Left lobe of liver (tissue), 2 donors: ENCODE results near the gene INSYN2B. TPM values are rescaled to one million over a fixed set of nuclear protein-coding genes. Genes with fewer than 3 reads are reported as not detected.

ENCODE experiments used
- ATAC-seq: fragments of 200-7000 bp; cut with Tn5 transposase; one replicate; pipeline ENCODE4 v1.9.1; 2020; ENCODE audit warnings: mild to moderate bottlenecking, moderate library complexity
- DNase-seq: peaks from one replicate; pipeline ENCODE4 v3.0.0-alpha.2; 2020; ENCODE audit warnings: low spot score
- total RNA-seq: library from RNA; stranded (reverse); gene quantifications from one replicate; pipeline ENCODE4 v1.2.1, GENCODE V29; 2021
- donor health status: DM: no; HTN: no; CAD: no; lungs with moderate emphysema.
- donor health status: DM: no; HTN: yes; CAD: no.

The INSYN2B gene
- total RNA-seq = not detected

DNA sequence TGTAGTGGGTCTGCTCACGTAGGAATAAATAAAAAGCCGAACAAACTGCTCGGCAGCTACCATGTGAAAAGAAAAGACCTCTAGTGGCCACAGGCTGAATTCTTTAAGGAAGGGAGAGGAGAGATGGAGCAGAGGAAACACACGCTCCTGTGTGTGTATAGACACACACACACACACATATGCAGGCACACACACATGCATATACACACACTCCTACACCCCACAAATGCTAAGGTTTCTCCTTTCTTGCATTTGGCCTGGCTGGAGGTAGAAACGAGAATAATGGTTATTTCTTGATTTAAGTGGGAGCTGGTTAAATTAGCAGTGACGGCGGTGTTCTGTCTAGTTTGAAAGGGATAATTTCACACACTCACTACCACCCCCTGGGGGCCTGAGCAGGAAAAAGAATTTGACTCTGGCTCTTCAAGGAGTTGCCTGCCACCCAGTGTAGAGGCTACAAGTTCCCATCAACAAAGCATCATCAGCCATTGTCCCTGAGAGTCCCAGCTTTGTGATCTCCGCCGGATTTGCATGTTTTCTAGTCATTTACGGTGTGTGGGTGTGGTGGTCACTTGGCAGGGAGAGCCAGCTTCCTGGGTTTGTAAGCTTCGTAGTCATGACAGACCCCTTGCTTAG, at the start of gene INSYN2B:
INSYN2B (minus strand) TSS at position 78 of the 636 bp plus-strand sequence. CDS start 96,597 bp downstream, outside the sequence.
- ATAC-seq (peak; percentile 92), DNase-seq (no peak)

GRCh38 chr5:170028124-170028523, 47.8 kb upstream of the INSYN2B start:
- ATAC-seq (no peak), DNase-seq (no peak)

- ATAC-seq = no peak
- DNase-seq = no peak
Observed at GRCh38 chr5:170025853-170026252, 45.6 kb upstream of the INSYN2B start.

GRCh38 chr5:170021506-170021905, 41.2 kb upstream of the INSYN2B start:
- no peak for ATAC-seq
- no peak for DNase-seq

DNA sequence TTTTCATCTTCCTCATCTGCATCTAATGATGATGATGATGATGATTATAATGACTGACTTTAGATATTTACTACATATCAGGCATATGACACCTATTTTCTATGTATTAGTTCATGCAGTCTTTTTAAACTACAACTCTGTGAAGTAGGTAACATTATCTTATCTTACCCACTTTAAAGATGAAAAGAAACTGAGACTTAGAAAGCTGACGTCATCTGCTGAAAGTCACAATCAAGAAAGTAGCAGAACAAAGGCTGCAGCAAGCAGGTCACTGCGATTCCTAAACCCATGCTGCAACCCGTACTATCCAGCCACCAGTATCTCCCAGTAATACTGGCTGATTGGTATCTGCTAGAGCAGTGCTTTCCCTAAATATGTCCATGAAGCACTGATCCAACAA, 40.1 kb upstream of the INSYN2B start:
- DNase-seq (no peak), ATAC-seq (no peak)

- ATAC-seq (no peak), DNase-seq (no peak)
Observed at GRCh38 chr5:170012622-170013021, 32.3 kb upstream of the INSYN2B start.

DNA sequence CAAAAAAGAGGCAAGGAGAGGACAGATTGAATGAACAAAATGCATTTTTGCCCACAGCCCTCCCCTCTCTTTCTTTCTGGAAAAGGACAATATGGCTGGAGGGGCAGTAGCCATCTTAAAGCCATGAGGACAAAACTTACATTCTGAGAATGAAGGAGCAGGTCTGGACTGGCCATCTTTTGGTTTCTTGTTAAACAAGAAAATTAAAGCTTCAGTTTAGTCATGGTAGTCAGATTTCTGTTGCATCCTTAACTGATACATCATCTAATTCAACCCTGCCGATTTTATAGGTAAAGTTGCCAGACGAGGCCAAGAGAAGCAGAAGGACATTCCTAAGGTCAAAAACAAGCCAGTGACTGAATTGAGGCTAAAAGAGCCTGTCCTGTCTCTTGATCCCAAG, 31.5 kb upstream of the INSYN2B start:
- ATAC-seq (no peak), DNase-seq (no peak)

GRCh38 chr5:170010595-170010994, 30.3 kb upstream of the INSYN2B start:
- no peak for ATAC-seq
- no peak for DNase-seq

- DNase-seq (no peak), ATAC-seq (no peak)
Observed at GRCh38 chr5:170008376-170008775, 28.1 kb upstream of the INSYN2B start.

DNA sequence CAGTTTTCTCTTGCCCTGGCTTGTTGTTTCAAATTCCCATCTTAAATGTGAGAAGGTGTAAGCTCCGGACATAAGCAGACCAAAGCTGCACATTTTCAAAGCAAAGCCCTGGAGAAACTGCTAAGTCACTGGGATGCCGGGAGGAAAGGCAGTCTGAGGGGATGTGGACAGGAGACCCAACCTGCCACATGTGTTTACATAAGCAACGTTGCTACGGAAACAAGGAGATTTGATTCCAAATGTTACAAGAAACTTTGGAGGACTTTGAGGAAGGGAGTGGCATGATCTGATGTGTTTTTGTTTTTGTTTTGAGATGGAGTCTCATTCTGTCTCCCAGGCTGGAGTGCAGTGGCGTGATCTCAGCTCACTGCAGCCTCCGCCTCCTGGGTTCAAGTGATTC, 25.7 kb upstream of the INSYN2B start:
- no peak for ATAC-seq
- DNase-seq = no peak

DNA sequence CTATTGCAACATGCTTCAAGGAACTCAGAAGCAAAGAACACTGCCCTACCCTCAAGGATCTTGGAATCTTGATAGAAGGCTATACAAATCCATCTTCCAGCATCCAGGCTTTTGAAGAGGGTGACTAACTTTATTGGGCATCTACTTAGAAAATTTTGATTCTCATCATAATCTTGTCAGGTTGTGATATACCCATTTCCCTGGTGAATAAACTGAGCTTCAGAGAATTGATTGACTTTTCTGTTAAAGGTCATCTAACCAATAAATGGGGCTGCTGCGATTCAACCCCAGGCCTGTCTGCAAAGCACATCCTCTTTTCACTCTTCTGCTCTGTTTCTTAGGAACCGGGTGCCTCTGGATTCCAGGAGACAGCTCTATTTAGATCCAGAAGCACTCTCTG, 19.9 kb upstream of the INSYN2B start:
- ATAC-seq (no peak), DNase-seq (no peak)

DNA sequence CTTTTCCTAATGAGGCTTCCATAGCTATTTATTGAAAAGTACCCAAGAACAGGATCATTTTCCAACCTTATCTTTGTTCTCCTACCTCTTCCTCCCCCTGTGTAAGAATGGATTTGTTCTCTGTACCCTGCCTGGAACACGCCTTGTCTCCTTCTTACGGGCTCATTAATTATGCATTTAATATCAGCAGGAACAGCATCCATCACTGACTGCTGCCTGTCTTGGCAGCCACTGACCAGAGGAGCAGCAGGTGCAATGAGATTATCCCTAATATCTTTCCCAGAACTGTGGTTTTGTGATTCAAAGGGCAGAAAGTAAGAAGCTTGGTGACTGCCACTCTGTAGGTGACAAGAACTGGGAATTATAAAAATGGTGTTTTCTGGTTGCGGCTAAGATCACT, 19.3 kb upstream of the INSYN2B start:
- DNase-seq (no peak), ATAC-seq (no peak)

DNA sequence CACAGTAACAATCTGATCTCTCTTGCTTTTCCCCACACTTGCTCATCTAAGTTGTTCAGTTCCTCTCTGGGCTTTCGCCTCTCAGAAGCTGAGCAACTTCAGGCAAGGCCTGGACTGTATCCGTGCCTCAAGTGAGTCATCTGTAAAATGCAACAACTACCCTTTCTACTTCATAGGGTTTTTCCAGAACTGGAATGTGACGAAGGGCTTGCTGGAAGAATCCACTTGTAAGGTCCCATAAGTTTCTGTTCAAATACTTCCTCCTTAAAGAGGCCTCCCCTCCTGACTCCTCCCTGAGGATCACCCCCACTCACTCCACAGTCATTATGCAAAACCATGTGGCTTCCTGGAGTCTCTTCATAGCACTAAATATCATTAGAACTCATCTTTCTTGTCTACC, 17.5 kb upstream of the INSYN2B start:
- ATAC-seq (no peak), DNase-seq (no peak)

DNA sequence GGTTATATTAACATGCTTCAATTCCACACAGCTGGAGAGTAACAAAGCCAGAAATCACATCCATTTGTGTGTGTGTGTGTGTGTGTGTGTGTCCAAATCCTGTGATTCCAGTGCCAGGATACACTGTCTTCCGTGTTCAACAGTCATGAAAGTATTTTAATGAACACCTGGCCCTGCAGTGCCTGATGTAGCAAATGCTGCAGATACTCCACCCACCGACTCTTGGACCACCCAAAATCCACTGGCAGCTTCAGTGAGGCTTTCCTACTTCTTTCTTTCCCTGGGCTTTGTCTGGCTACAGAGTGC, 13.1 kb upstream of the INSYN2B start:
- no peak for DNase-seq
- no peak for ATAC-seq

DNA sequence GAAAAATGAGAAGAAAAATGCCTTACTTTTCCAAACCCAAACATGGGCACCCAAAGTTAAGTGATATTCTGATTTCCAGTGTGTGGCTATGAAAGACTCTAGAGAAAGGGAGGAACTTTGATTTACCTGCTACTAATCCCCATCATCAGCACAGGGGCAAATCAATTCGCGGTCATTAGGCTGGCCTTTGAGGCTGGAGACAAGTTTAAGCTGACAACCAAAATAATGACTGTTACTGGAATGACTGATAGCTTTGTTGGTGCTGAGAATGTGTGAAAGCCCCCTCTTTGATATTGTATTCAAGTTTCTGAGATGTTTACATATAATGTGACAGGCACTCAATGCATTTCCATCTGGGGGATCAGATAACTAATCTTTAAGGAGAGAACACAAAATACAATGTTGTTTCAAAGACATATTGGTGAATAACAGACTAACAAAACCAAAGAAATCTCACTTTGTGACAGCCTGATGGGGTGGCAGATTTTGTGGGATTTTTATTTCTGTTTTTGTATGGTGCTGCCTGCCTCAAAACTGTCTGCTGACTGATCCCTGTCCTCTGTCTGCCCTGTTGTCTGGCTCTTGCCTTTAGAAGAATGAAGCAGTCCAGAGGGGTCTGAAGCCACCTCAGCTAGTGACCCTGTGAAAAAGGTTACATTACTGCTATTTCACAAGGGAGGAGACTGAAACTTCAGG, 12.6 kb upstream of the INSYN2B start:
- ATAC-seq (no peak), DNase-seq (no peak)

GRCh38 chr5:169991115-169991869, 11.0 kb upstream of the INSYN2B start:
- no peak for ATAC-seq
- no peak for DNase-seq

DNA sequence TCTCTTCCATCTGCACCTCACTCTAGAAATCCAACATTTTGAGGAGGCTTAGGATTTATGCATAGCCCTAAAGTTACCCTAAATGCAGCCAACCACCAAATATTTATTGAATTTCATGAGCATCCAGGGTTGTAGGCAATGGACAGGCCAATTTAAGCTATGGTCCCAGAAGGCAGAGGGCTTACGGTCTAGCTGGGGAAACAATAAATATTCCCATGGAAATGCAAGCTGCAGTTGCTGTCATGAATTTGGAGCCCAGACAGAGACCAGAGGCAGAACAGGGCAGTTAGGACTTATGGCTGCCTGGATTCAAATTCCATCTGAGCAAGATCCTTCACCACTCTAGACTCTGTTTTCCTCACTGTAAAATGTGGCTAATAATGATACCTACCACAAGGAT, 9.1 kb upstream of the INSYN2B start:
- DNase-seq (no peak), ATAC-seq (no peak)

- no peak for ATAC-seq
- DNase-seq = no peak
Observed at GRCh38 chr5:169988947-169989346, 8.7 kb upstream of the INSYN2B start.

DNA sequence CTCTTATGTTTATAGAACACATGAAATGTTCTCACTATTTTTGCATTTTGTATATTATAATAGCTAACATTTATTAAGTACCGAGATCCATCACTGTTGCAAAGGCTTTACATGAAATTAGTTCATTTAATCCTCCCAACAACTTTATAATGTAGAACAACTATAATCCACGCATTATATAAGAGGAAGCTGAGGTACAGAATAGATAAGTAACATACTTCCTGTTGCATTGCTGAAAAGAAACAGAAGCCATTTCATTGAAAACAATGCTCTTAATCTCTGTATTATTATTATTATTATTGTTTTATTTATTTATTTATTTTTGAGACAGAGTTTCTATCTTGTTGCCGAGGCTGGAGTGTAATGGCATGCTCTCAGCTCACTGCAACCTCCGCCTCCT, 7.9 kb upstream of the INSYN2B start:
- ATAC-seq = no peak
- DNase-seq = no peak

DNA sequence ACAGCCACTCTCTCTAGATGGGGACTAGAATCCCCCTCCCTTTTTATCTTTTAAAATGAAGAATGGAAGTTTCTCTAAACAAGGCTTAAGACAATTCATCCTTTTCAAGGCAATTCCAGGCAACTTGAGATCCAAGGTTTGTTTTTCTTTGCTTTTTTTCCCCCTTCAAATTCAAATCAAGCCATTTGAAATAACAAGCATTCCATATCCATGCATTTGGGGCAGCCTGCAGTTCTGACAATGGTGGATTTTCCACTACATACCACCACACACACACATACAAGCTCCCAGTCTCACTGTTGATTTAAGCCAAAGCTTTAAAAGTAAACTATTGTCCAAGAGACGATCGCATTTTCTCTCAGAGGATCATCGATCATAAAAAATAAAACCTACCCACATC, 424 bp downstream of the INSYN2B start:
- ATAC-seq = no peak
- no peak for DNase-seq

DNA sequence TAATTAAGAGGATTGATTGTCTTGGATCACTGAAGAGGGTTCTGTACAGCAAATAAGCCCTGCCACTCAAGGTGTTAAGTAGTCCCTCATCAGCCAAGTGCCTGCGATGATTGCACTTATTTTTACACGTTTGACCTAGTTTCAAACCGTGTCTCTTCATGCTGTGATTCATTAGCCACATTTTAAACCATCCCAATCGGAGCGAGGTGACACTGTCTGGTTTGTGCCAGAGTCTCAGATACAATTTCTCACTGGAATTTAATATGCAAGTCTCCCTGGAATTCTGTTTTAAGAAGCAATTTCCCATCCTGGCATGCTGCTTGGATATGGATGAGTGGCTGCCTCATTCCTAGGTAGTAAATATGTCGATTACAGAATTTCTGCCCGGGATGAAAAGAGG, 1.6 kb downstream of the INSYN2B start:
- no peak for DNase-seq
- no peak for ATAC-seq

DNA sequence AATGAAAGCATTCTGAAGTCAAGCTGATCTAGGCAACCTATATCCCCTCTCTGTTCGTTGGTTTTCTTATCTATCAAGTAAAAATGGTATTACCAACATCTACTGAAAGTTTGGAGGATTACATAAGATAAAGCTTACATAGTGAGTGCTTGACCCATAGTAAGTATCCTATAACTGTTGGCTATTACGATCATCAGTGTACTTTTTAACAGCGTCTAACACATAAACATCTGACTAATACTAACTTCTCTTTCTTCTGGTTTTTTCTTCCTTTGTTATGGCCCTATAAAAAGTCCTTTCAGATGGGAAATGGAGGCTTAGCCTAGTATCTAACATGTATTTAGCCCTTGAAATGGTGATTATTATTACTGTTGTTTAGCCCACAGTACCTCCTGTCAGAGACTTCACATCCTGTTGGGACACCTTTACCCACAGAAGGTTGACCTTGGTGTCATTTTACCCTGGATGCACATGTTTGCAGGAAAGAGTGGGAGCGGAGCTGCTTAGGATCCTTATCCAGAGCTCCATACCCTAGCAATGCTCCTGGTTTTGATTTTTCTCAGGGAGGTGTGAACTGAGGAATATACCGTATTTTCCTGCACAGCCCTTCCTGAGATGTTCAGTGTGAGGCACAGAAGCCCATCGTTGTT, 6.0 kb downstream of the INSYN2B start:
- DNase-seq (no peak), ATAC-seq (no peak)
